Measurements from ENCODE around the gene CPVL.

The CPVL gene

DNA sequence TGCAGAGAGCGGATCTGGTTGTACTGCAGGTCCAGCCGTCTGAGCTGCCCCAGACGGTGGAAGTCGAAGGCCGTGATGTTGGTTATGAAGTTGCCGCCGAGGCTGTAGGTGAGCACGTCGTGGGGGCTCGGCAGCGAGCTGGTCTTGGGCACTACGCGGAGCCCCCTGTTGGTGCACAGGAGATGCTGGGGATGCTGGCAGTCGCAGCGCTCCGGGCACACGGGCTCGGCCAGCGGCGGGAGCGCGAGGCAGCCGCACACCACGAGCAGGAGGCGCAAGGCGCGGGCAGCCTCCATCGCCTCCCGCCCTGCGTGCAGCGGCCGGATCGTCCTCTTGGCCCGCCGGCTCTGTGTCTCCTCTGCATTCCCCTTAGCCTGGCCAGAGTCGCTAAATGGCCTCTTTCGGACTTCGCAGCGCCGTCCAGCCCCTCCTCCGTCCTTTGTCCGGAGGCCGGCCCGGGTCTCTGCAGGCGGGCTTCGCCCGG lies 188.5 kb downstream of the CPVL start:
- TF ChIP-seq, protein P1, sequence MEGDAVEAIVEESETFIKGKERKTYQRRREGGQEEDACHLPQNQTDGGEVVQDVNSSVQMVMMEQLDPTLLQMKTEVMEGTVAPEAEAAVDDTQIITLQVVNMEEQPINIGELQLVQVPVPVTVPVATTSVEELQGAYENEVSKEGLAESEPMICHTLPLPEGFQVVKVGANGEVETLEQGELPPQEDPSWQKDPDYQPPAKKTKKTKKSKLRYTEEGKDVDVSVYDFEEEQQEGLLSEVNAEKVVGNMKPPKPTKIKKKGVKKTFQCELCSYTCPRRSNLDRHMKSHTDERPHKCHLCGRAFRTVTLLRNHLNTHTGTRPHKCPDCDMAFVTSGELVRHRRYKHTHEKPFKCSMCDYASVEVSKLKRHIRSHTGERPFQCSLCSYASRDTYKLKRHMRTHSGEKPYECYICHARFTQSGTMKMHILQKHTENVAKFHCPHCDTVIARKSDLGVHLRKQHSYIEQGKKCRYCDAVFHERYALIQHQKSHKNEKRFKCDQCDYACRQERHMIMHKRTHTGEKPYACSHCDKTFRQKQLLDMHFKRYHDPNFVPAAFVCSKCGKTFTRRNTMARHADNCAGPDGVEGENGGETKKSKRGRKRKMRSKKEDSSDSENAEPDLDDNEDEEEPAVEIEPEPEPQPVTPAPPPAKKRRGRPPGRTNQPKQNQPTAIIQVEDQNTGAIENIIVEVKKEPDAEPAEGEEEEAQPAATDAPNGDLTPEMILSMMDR (conservative IDR thresholded peaks at IDR 0.05; ENCODE audit: low read length) = no peak
- DNase-seq (ENCODE audit: low read depth) = no peak
- peak overlapping the region; percentile 44 for H3K4me3 ChIP-seq (ENCODE audit: low read length)

DNA sequence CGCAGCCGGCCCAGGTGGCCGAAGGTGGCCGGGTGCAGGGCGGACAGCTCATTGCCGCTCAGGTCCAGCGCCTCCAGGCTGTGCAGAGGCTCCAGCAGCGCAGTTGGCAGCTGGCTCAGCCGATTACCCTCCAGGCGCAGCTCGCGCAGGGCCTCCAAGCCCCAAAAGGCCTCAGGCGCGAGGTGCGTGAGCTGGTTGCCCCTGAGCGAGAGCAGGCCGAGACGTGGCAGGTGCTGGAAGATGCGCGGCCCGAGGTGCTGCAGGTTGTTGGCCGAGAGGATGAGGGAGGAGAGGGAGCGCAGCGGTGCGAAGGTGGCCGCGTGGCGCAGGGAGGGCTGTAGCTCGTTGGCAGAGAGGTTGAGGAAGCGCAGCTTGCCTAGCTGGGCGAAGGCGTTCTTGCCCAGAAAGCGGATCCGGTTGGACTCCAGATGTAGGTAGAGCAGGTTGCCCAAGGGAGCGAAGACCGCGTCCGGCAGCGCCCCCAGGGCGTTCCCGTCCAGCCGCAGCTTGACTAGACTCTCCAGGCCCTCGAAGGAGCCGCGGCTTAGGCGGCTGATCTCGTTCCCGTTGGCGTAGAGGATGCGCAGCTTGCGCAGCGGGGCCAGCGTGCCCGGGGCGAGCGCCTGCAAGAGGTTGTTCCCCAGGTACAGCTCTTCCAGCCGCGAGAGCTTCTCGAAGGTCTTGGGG lies 189.1 kb downstream of the CPVL start:
- TF ChIP-seq, protein P1 (conservative IDR thresholded peaks at IDR 0.05; ENCODE audit: low read length) = no peak
- no peak for DNase-seq (ENCODE audit: low read depth)
- peak overlapping the region; percentile 7 for H3K4me3 ChIP-seq (ENCODE audit: low read length)

DNA sequence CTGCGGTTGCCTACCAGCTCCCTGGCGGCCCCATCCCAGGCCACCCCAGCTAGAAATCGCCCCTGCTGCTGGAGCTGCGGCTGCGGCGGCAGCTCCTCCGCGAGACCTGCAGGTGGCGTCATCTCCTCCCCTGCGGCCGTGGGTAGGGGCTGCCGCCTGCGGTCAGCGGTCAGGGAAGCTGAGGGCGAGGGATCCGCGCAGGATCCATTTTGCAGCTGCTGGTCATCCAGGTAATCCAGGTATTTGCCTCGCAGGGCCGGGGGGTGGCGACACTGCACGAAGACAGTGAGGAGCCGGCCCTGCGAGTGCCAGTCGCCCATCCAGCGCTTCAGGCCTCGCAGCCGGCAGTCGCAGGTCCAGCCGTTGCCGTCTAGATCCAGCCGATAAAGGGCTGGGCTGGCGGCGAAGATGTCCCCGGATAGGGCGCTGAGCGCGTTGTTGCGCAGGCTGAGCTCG lies 189.7 kb downstream of the CPVL start:
- no peak for DNase-seq (ENCODE audit: low read depth)
- H3K4me3 ChIP-seq (ENCODE audit: low read length) = peak overlapping the region; percentile 7
- TF ChIP-seq, protein P1 (conservative IDR thresholded peaks at IDR 0.05; ENCODE audit: low read length) = peak; percentile 45

DNA sequence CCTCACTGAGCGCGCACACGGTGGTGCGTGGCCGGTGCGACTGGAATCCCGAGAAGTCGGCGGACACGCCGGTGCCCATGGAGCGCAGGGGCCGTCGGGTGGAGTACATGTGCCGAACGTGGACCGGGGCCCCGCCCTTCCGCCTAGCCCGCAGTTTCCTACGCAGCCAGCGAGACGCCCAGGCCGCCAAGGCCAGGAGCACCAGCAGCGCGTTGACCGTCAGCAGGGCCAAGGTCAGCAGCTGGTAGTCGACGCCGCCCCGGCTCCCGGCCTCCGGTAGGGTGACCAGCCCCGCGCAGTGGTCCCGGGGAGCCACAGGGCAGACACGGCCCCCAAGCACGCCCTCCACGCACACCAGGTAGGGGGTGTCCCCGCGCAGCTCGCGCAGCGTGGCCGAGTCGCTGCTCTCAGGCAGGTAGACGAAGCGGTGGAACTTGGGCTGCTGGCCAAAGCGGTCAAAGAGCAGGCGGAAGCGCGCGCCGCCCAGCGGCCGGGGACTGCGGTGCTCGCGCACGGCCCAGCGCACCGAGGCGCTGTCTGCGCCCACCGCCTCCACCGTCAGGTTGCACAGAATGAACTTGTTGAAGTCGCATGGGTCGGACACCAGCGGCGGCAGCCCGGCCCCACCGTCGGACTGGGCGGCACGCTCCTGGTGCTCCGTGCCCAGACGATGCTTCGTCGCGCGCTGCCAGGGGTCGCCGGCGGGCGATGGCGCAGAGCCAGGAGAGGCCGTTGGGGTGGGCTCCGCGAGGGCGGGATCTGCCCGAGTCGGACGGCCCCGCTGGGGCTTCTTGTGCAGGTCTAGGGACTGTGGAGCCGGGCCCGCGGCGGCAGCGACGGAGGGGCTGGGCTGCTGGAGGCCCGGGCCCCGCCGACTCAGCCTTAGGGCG lies 190.4 kb downstream of the CPVL start:
- H3K4me3 ChIP-seq (ENCODE audit: low read length) = no peak overlapping the region; the same call in 1 of the 2 replicates
- TF ChIP-seq, protein P1 (conservative IDR thresholded peaks at IDR 0.05; ENCODE audit: low read length) = peak; percentile 38
- no peak for DNase-seq (ENCODE audit: low read depth)

DNA sequence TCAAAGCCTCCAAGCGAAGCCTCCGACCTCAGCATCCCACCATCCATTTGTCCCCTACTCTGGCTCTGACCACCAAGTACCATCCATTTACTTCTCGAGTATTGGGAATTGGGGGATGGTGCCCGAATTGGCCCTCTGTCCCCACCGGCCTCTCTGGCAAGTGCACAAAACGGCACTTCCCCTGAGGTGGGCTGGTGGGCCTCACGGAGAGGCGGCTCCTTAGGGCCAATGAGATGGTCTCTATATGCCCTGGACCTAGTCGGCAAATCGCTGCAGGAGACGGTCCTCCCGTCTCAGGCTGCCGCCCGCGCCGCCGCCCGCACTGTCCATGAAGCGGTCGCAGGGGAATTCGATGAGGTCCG lies 191.0 kb downstream of the CPVL start:
- TF ChIP-seq, protein P1 (conservative IDR thresholded peaks at IDR 0.05; ENCODE audit: low read length) = no peak
- no peak for DNase-seq (ENCODE audit: low read depth)
- H3K4me3 ChIP-seq (ENCODE audit: low read length) = no peak overlapping the region

DNA sequence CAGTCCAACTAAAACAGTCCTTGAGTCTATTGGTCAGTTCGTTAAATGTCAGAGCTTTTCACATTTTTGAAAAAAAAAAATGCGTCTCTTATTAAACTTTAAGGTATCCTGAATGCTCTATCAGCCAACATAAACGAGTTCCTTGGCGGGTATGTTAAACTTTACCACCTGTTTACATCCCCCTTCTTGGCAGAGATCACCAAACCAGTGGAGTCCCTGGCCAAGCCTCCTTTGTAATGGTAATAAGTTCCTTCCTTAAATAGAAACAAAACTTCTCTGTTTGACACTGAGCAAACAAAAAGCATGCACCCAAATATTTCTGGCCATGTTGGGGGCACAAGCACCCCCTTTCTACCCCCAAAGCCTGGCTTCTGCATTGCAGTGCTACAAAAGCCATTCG lies 191.4 kb downstream of the CPVL start:
- TF ChIP-seq, protein P1 (conservative IDR thresholded peaks at IDR 0.05; ENCODE audit: low read length) = no peak
- no peak overlapping the region for H3K4me3 ChIP-seq (ENCODE audit: low read length)
- no peak for DNase-seq (ENCODE audit: low read depth)
